Measurements from ENCODE around the gene FARP1.

DNA sequence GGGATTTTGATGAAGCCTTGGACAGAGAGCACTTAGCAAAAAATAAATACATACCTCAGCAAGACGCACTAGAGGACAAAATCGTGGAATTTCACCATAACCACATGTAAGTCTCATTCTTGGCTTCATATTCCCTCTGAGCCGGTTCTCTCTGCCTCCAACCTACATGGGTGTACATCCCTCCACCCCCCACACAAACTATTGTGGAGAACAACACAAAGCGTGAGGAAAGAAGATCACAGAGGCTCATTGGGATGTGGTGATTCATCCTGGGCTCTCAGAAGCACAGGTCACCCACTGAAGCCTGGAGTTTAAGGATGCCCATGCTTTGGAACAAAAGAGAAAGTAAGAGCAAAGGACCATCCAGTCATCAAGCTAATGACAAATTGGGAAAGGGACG is 241.8 kb downstream of the FARP1 start:
- TF ChIP-seq, protein P1, sequence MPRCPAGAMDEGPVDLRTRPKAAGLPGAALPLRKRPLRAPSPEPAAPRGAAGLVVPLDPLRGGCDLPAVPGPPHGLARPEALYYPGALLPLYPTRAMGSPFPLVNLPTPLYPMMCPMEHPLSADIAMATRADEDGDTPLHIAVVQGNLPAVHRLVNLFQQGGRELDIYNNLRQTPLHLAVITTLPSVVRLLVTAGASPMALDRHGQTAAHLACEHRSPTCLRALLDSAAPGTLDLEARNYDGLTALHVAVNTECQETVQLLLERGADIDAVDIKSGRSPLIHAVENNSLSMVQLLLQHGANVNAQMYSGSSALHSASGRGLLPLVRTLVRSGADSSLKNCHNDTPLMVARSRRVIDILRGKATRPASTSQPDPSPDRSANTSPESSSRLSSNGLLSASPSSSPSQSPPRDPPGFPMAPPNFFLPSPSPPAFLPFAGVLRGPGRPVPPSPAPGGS (IDR thresholded peaks at IDR 0.05), result no peak
- TF ChIP-seq FOSL2 (IDR thresholded peaks at IDR 0.05) (no peak), FOSL2 (CRISPR knock-in tag; IDR thresholded peaks at IDR 0.05) (no peak), JUNB (IDR thresholded peaks at IDR 0.05) (no peak), EP300 (IDR thresholded peaks at IDR 0.05) (no peak), CEBPB (IDR thresholded peaks at IDR 0.05) (no peak), RCOR1 (IDR thresholded peaks at IDR 0.05; ENCODE audit: low read depth, low read length) (no peak), POLR2A (IDR thresholded peaks at IDR 0.05; ENCODE audit: low read length) (no peak), BHLHE40 (IDR thresholded peaks at IDR 0.05; ENCODE audit: low read depth, low read length) (no peak), JUN (IDR thresholded peaks at IDR 0.05) (no peak)
- TF ChIP-seq, protein P2, sequence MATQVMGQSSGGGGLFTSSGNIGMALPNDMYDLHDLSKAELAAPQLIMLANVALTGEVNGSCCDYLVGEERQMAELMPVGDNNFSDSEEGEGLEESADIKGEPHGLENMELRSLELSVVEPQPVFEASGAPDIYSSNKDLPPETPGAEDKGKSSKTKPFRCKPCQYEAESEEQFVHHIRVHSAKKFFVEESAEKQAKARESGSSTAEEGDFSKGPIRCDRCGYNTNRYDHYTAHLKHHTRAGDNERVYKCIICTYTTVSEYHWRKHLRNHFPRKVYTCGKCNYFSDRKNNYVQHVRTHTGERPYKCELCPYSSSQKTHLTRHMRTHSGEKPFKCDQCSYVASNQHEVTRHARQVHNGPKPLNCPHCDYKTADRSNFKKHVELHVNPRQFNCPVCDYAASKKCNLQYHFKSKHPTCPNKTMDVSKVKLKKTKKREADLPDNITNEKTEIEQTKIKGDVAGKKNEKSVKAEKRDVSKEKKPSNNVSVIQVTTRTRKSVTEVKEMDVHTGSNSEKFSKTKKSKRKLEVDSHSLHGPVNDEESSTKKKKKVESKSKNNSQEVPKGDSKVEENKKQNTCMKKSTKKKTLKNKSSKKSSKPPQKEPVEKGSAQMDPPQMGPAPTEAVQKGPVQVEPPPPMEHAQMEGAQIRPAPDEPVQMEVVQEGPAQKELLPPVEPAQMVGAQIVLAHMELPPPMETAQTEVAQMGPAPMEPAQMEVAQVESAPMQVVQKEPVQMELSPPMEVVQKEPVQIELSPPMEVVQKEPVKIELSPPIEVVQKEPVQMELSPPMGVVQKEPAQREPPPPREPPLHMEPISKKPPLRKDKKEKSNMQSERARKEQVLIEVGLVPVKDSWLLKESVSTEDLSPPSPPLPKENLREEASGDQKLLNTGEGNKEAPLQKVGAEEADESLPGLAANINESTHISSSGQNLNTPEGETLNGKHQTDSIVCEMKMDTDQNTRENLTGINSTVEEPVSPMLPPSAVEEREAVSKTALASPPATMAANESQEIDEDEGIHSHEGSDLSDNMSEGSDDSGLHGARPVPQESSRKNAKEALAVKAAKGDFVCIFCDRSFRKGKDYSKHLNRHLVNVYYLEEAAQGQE (IDR thresholded peaks at IDR 0.05), result no peak
- TF ChIP-seq, protein P3, sequence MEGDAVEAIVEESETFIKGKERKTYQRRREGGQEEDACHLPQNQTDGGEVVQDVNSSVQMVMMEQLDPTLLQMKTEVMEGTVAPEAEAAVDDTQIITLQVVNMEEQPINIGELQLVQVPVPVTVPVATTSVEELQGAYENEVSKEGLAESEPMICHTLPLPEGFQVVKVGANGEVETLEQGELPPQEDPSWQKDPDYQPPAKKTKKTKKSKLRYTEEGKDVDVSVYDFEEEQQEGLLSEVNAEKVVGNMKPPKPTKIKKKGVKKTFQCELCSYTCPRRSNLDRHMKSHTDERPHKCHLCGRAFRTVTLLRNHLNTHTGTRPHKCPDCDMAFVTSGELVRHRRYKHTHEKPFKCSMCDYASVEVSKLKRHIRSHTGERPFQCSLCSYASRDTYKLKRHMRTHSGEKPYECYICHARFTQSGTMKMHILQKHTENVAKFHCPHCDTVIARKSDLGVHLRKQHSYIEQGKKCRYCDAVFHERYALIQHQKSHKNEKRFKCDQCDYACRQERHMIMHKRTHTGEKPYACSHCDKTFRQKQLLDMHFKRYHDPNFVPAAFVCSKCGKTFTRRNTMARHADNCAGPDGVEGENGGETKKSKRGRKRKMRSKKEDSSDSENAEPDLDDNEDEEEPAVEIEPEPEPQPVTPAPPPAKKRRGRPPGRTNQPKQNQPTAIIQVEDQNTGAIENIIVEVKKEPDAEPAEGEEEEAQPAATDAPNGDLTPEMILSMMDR (IDR thresholded peaks at IDR 0.05), result no peak
- TF ChIP-seq, protein P4, sequence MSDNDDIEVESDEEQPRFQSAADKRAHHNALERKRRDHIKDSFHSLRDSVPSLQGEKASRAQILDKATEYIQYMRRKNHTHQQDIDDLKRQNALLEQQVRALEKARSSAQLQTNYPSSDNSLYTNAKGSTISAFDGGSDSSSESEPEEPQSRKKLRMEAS (IDR thresholded peaks at IDR 0.05), result no peak
- TF ChIP-seq, protein P5, sequence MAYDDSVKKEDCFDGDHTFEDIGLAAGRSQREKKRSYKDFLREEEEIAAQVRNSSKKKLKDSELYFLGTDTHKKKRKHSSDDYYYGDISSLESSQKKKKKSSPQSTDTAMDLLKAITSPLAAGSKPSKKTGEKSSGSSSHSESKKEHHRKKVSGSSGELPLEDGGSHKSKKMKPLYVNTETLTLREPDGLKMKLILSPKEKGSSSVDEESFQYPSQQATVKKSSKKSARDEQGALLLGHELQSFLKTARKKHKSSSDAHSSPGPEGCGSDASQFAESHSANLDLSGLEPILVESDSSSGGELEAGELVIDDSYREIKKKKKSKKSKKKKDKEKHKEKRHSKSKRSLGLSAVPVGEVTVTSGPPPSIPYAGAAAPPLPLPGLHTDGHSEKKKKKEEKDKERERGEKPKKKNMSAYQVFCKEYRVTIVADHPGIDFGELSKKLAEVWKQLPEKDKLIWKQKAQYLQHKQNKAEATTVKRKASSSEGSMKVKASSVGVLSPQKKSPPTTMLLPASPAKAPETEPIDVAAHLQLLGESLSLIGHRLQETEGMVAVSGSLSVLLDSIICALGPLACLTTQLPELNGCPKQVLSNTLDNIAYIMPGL (CRISPR knock-in tag; IDR thresholded peaks at IDR 0.05; ENCODE audit: borderline replicate concordance), result no peak

Data from A549 (cell line).